NCI-H2107 (cell line): ENCODE data around the gene F2R.
"Not testable (repeated sequence)": the region's sequence is repeated elsewhere in the genome, so short reads cannot be mapped to it uniquely, and the experiment has no call there.

Experiments used
- DNase-seq: peaks from one replicate; lab custom pipeline; 2025; lab: John Stamatoyannopoulos, UW

F2R gene

DNA sequence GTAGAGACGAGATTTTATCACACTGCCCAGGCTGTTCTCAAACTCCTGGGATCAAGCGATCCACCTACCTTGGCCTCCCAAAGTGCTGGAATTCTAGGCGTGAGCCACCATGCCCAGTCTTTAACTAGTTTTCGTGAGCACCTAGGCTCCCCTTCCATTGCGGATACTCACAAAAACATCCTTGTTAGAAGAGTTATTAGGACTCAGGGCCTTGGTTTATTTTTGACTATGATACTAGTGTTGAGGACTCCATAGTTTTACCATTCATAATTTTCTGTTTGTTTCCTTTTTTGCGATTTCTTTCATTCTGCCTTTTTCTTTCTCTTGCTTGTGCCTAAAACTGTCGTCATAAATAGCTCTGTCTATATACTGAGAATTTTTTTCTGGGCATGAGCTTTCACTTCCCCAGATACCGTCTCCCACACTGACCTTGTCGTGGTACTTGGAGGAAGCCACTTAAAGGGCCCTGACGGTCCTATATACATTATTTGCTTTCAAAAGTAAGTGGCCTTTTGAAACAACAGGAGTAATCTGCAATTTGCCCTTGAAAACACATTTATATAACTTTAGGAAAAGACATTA lies 5.2 kb downstream of the F2R start:
- DNase-seq: no peak

DNA sequence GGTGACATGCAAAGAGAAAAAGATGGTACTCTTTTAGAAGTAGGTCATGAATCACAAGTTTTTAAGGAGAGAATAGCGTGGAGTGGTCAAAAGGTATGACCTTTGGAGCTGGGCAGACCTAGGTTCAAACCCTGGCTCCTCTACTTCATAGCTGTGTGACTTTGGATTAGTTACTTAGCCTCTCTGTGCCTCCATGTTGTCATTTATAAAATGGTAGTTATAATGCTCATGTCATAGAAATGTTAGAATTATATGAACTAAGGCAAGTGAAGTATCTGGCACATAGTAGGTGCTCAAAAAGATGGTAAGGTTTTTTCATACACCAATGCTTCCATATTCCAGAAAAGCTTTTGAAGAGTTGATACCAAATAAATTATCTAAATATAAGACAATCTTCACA lies 7.3 kb downstream of the F2R start:
- DNase-seq: no peak

DNA sequence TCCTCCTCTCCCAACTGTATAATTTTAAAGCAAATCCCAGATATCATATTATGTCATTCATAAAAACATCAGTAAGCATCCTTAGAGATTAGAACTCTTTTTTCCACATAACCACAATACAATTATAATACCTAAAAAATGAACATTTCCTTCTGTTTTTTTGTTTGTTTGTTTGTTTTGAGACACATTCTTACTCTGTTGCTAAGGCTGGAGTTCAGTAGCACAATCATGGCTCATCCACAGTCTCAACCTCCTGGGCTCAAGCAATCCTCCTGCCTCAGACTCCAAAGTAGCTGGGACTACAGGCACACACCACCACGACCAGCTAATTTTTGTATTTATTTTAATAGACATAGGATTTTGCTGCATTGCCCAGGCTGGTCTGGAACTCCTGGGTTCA lies 8.0 kb downstream of the F2R start:
- DNase-seq: no peak

DNA sequence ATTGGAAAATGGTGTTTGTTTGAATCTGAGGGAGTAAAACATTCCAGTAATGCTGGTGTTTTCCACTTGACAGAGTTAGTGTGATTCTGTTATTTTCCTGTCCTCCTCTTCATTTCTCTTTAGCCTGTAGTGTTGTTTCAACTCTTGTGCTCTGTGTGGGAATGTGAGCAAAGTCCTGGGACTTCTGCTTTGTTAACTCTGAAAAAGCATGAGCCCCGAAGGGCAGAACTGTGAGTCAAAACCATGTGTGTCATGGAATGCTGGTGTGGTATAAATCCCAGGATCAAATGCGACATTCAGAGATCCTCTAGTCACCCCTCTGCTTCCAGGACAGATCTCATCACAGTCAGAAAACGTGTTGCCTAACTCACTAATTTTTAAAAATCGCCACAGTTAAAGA lies 8.9 kb downstream of the F2R start:
- no peak for DNase-seq

DNA sequence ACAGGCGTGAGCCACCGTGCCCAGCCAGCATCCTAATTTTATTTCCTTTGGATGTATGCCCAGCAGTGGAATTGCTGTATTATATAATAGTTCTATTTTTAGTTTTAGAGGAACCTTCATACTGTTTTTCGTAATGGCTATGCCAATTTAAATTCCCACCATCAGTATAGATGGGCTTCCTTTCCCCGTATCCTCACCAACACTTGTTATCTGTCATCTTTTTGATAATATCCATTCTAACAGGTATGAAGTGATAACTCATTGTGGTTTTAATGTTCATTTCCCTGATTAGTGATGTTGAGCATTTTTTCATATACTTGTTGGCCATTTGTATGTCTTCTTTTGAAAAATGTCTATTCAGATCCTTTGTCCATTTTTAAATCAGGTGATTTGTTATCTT lies 13.0 kb downstream of the F2R start:
- no peak for DNase-seq

DNA sequence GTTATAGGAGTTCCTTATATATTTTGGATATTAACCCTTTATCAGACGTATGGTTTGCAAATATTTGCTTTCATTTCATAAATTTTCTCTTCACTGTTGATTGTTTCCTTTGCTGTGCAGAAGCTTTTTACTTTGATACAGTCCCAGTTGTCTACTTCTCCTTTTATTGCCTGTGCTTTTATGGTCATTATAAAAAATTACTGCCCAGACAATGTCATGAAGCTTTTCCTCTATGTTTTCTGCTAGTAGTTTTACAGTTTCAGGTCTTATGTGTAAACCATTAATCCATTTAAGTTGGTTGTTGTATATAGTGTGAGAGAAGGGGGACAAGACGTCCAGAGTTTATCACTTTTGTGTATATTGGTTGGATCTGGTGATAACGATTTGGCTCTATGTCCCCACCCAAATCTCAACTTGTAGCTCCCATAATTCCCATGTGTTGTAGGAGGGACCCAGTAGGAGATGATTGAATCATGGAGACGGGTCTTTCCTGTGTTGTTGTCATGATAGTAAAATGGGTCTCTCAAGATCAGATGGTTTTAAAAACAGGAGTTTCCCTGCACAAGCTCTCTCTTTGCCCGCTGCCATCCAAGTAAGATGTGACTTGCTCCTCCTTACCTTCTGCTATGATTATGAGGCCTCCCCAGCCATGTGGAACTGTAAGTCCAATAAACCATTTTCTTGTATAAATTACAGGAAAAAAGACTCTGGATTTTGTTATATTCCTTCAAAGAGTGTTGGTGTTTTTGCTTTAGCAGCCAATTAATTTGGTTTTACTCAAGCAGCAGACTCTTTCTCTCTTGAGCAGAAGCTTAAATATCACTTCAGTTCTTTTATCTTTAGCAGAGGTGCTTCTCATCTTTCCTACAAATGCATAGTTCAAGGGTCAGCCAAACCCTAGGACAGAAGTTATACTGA lies 13.7 kb downstream of the F2R start:
- DNase-seq: no peak

DNA sequence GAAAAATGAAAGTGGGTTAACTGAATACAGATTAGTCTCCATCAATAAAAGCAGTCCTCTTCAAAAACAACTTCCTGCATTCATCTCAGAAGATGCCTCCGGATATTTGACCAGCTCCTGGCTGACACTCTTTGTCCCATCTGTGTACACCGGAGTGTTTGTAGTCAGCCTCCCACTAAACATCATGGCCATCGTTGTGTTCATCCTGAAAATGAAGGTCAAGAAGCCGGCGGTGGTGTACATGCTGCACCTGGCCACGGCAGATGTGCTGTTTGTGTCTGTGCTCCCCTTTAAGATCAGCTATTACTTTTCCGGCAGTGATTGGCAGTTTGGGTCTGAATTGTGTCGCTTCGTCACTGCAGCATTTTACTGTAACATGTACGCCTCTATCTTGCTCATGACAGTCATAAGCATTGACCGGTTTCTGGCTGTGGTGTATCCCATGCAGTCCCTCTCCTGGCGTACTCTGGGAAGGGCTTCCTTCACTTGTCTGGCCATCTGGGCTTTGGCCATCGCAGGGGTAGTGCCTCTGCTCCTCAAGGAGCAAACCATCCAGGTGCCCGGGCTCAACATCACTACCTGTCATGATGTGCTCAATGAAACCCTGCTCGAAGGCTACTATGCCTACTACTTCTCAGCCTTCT lies 16.6 kb downstream of the F2R start:
- DNase-seq: no peak

DNA sequence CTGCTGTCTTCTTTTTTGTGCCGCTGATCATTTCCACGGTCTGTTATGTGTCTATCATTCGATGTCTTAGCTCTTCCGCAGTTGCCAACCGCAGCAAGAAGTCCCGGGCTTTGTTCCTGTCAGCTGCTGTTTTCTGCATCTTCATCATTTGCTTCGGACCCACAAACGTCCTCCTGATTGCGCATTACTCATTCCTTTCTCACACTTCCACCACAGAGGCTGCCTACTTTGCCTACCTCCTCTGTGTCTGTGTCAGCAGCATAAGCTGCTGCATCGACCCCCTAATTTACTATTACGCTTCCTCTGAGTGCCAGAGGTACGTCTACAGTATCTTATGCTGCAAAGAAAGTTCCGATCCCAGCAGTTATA lies 17.1 kb downstream of the F2R start:
- no peak for DNase-seq

DNA sequence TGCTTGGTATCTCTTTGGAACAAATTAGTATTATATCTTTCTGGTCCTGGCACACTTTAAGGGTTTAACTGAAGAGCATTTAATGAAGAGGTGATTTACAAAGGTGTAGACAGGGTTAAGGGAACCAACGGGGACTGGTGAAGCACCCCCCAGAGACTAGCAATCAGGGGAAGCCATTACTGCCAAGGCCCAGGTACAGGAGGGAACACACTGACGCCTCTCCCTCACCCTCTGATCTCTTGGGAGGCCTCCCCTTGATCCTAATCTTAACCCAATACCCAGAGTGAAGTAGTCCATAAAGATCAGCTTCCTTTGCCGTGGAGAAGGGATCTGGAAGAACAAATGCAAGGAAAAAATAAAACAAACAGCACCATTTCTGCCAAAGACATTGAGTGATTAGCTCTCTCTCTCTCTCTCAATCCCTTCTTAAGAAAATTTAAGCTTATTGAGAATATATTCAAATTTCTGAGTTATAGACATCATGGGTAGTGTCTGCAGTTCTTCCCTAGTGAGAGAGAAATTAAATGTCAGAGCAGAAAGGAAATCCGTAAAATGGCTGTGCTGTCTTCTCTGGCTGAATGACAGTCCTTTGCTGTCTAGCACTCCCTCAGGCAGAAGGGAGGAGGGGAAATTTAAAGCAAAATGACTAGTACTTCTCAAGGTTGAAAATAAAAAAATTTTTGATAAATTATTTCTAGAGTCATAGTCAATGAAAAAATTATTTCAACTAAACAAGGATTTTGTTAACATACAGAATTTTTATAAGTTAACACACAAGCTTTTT lies 20.0 kb downstream of the F2R start:
- no peak for DNase-seq

DNA sequence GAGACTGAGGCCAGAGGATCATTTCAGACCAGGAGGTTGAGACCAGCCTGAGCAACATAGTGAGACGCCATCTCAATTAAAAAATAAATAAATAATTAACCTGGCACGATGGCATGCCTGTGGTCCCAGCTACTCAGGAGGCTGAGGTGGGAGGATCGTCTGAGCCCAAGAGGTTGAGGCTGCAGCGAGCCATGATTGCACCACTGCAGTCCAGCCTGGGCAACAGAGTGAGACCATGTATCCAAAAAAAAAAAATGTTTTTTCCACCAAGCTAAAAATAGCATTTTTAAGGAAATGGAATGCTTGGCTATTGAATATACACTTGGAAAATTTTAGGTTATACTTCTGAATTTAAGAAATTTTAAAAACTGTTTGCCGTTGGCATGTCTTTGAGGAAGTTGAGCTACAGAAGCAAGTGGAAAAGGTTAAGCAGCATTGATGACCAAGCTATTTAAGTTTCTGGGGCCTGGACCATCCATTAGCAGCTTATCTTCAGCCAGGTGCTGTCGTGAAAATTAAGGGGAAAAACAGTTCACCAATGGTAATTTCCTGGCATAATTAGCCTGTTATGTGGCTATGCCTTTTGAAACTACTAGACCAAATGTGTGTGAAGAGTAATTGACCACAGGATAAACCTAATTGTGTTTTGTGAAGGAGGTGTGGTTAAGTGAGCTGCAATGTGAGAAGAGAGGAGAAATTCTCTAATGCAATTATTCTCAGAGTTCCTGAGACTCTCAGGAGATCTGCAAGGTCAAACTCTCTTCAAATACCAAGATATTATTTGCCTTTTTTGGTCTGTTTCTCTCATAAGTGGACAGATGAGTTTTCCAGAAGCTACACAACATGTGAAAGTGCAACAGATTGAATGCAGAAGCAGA lies 21.0 kb downstream of the F2R start:
- DNase-seq: no peak

DNA sequence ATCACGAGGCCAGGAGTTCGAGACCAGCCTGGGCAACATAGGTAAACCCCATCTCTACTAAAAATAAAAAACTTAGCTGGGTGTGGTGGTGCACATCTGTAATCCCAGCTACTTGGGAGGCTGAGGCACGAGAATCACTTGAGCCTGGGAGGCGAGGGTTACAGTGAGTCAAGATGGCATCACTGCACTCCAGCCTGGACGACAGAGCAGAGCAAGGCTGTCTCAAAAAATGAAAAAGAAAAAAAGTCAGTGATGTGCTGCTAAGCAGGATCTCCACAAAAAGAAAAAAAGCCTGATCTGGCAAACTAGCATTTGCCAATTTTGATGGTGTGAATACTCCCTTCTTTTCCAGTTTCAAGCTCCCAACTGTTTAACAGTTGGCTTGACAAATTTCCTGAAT lies 21.9 kb downstream of the F2R start:
- no peak for DNase-seq

DNA sequence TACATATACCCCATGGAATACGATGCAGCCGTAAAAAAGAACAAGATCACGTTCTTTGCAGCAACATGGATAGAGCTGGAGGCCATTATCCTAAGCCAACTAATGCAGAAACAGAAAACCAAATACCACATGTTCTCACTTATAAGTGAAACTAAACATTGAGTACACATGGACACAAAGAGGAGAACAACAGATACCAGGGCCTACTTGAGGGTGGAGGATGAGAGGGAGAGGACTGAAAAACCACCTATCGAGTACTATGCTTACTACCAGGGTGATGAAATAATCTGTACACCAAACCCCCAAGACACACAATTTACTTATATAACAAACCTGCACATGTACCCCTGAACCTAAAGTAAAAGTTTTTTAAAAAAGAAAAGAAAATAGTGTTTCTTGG lies 25.6 kb downstream of the F2R start:
- DNase-seq: not testable (repeated sequence)

DNA sequence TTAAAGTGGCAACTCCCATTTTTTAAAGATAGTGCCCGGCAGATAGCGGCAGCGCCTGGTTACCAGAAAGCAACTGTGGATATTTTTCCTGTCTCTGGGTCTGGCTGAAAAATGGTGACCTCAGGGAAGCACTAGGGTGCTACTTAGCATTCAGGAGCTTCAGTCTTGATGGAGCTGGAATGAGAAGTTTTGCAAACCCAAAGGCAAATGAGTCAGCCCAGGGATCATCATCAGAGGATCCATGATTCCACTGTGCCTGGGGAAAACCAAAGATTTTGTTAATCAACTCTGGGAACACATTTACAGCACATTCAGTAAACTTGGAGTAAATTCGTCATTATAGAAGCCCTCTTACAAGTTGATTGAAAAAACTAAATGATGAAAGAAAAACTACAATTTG lies 26.7 kb downstream of the F2R start:
- no peak for DNase-seq

DNA sequence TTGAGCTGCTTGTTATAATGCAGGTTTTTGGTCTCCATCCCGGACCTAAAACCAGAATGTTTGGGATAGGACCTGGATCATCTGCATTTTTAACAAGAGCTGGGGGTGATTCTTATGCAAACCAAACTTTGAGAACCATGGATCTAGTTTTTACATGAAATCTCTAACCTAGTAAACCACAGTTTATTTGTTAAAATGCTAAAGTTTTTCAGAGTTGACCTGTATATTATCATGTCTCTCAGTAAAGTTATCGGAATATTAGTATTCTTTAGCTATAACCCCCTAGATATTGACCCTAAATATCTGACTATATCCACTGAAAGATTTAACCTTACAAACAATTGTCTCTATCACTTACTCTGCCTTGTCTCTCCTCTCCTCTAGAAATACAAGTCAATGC lies 28.7 kb downstream of the F2R start:
- no peak for DNase-seq

DNA sequence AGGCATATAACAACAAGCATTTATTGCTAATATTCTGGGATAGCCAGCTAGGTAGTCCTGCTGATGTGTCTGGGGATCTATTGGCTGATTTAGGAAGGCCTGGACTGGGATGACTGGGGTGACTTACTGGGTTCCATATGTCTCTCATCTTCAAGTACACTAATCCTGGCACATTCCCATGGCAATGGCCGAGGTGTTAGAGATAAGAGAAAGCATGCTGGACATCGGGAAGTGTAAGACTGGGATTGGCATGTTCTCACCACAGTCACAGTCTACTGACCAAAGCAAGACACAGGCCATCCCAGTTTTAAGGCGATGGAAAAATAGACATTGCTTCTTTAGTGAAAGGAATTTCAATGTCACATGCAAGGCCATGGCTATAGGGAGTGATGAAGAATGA lies 29.7 kb downstream of the F2R start:
- no peak for DNase-seq

DNA sequence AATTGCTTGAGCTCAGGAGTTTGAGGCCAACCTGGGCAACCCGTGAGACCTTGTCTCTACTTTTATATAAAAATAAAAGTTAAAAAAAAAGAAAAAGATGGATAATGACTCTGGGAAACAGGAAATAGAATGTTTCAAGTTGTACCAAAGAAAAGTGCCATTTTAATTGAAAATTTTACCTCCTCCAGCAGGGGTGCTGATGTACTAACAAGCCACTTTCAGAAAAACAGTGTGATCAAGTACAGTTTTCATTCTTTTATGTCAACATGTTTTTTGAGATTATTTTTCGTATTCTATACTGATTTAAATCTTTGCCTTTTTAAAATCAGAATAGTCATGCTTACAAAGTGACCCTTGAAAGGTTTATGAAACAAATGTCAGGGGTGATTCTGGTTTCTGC lies 30.8 kb downstream of the F2R start:
- no peak for DNase-seq

DNA sequence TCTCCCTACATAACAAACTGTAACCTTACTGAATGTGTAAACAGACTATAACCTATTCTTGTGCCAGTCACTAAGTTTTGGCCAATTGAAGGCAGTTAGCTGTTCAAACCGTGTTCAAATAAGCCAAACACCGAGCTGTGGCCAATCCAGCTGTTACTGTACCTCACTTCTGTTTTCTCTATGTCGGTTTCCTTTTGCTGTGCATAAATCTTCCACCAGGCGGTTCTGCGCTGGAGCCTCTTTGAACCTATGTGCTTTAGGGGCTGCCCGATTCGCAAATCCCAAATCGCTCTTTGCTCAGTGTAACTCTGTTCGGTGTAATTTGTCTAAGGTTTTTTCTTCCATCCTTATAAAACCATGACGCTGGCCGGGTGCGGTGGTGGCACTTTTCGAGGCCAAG lies 31.8 kb downstream of the F2R start:
- DNase-seq: no peak

DNA sequence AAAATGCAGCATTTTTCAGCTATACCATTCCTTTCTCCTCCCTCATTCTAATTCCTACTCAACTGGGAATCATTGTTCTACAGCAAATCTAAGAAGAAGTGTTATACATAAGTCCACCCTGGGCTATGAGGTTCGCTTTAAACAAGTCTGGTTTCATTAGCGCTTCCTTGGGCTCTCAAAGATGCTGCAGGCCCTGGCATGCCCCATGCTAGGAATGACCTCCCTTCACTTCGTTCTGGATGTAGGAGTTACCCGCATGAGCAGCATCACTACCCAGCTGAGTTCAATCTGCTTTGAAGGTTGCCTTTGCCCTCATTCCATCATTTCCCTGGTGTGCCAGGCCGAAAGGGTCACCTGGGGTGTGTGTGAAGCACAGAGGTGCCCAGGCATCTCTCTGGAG lies 35.4 kb downstream of the F2R start:
- no peak for DNase-seq

DNA sequence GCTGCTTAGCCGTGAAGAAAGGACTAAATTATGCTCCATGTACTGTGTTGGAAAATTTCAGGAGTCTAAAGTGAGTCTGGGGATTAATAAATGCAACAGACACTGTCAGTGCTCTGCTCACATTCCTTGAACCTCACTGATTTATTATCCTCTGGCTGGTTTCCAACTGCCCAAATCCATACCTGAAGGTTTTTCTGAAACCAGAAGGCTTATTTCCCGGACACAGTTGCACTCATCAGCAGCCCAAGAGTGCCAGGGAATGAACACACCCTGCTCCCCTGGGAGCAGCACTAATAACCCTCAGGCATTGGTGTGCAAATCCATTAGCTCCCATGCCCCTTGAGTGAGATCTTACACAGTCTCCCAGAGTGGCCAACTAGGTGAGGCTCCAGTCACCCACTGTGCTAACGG lies 38.7 kb downstream of the F2R start:
- no peak for DNase-seq

DNA sequence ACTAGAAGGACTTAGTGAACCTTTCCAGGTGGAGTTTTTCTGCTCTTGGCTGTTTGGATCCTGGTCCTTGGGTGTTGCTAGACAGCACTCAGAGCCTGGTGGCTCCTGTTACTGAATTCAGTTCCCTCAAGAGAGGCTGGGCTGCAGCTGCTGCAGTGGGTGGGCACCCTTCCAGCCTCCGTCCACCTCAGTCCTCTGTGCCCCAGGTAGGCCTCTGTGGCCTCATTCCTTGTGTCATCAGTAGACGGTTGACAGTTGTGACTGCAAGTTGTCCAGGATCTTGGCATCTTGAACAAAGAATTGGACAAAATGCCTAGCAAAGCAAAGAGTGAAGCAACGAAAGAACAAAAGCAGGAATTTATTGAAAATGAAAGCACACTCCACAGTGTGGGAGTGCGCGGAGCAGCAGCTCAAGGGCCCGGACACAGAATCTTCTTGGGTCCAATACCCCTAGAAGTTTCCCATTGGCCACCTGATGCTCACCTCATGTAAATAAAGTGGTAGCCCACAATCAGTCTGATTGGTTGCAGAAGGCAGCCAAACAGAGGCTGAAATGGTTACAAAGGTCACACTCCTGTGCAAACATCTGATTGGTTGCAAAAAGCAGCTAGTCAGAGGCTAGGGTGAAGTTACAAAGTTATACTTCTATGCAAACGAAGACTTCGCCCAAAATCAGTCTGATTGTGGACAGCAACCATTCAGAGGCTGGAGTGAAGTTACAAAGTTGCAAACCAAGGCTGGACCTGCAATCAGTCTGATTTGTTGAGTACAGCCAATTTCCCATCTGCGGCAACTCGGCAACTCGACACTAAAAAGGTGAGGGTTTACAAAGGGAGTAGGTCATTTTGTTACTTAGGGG lies 40.1 kb downstream of the F2R start:
- no peak for DNase-seq

DNA sequence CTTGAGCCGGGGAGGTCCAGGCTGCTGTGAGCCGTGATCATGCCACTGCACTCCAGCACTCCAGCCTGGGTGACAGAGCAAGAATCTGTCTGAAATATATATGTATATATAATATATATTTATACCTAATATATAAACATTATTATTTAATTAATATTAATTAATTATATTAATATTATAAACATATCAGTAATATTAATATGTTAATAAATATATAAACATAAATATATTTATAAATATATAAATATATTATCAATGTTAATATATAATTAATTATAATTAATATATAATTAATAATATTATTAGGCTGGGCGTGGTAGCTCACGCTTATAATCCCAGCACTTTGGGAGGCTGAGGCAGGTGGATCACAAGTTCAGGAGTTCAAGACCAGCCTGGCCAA lies 41.1 kb downstream of the F2R start:
- DNase-seq: no peak
